ENCODE data around the gene KRTCAP3.
A peak's percentile ranks its signal among the peaks of the same experiment; 100 is the strongest.
"Not testable (repeated sequence)": the region's sequence is repeated elsewhere in the genome, so short reads cannot be mapped to it uniquely, and the experiment has no call there.

Gene KRTCAP3, protein sequence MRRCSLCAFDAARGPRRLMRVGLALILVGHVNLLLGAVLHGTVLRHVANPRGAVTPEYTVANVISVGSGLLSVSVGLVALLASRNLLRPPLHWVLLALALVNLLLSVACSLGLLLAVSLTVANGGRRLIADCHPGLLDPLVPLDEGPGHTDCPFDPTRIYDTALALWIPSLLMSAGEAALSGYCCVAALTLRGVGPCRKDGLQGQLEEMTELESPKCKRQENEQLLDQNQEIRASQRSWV

DNA sequence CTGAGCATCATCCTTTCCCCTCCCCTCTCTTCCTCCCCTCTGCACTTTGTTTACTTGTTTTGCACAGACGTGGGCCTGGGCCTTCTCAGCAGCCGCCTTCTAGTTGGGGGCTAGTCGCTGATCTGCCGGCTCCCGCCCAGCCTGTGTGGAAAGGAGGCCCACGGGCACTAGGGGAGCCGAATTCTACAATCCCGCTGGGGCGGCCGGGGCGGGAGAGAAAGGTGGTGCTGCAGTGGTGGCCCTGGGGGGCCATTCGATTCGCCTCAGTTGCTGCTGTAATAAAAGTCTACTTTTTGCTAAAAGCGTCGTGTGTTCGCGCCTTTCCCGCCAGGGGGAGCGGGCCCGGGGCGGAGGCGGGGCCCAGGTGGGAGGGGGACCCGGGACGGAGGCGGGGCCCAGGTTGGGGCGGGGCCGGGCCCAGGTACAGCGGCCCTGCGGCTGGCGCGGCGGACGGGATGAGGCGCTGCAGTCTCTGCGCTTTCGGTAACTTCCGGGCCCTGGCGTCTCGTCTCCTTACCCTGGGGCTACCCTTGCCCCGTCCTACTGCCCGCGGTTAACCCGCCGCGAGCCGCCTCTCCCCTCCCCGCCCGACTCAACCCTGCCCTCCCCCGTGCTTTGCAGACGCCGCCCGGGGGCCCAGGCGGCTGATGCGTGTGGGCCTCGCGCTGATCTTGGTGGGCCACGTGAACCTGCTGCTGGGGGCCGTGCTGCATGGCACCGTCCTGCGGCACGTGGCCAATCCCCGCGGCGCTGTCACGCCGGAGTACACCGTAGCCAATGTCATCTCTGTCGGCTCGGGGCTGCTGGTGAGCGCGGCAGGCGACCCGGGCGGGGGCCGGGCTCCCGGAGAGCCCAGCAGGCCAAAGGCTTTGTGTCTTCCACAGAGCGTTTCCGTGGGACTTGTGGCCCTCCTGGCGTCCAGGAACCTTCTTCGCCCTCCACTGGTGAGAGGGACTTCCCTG is at the start of gene KRTCAP3:
Gene KRTCAP3, plus strand, starts transcription at position 424 of the 962 bp plus-strand sequence. Its CDS starts 32 bp downstream, at position 456.
- peak; percentile 35 for DNase-seq

DNA sequence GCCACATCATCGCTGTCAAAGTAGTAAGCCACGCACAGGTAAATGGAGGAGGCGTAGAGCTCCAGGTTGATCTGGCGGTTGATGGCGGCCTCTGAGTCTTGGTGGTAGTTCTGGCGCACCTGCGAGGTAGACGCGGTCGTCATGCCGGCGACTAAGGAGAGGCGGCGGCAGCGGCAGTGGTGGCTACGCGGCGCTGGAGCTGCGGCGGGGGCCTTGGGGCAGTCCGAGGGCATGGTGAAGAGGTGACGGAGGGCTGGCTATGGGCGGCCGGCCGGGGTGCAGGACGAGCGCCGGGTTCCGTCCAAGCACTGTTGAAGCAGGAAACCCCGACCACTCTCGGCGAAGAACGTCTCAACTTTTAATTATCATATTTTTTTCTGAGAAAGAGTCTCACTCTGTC is 49.0 kb upstream of the KRTCAP3 start:
- no peak for DNase-seq

DNA sequence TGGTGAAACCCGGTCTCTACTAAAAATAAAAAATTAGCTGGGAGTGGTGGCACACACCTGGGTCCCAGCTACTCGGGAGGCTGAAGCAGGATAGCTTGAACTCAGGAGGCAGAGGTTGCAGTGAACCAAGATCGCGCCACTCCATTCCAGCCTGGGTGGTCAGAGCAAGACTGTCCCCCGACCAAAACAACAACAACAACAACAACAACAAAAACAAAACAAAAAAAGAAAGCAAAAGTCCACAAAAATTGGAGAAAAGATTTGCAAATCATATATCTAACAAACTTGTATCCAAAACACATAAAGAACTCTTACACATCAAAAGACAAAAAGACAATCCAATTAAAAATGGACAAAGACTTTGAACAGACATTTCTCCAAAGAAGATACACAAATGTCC is 43.2 kb upstream of the KRTCAP3 start:
- DNase-seq = no peak

DNA sequence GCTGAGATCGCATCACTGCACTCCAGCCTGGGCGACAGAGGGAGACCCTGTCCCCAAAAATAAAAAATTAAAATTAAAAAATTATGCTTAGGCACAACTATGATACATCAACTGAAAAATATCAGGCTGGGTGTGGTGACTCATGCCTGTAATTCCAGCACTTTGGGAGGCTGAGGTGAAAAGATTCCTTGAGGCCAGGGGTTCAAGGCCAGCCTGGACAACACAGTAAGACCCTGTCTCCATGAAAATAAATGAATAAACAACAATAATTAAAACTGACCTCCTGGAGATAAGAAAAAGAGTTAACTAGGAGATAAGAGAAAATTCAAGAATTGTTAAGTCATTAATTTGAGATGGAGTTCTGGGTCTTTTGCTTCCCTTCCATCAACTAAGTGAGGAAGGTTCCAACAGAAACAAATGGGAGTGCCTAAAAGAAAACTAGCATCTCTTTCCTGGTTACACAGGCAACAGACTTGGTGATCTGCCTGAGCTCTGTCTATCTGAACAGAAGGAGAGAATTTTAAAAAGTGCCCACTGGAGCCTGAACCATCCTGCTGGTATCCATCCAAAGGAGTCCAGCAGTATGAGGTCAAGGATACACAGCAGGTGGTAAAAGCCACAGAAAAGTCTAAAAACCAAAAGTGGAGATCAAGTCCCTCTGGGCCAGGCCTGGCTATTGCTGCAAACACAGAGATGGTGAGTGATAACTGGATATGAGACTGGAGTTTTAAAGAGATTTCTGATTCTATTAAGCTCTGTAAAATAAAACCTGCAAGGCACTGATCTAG is 41.6 kb upstream of the KRTCAP3 start:
- no peak for DNase-seq

DNA sequence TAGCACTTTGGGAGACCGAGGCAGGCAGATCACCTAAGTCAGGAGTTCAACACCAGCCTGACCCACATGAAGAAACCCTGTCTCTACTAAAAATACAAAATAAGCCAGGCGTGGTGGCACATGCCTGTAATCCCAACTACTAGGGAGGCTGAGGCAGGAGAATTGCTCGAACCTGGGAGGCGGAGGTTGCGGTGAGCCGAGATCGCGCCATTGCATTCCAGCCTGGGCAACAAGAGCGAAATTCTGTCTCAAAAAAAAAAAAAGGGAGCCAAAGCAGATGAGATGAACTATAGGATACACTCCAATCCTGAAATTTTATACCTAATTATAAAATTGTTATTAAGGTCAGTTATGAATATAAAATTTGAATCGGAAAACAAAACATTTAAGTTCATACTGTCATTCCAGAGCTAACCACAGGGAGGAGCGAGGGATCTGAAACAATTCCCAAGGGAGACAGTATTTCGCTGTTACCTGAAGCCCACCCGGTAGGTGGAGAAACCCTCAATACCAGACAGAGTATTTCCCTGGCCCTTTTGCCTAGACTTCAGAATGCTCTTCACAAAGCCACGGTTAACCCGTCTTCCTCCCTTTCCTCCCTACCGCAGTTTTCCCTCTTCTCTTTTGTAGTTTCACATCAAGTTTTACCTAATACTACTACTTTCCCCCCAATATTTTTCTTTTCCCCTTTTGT is 34.2 kb upstream of the KRTCAP3 start:
- no peak for DNase-seq

DNA sequence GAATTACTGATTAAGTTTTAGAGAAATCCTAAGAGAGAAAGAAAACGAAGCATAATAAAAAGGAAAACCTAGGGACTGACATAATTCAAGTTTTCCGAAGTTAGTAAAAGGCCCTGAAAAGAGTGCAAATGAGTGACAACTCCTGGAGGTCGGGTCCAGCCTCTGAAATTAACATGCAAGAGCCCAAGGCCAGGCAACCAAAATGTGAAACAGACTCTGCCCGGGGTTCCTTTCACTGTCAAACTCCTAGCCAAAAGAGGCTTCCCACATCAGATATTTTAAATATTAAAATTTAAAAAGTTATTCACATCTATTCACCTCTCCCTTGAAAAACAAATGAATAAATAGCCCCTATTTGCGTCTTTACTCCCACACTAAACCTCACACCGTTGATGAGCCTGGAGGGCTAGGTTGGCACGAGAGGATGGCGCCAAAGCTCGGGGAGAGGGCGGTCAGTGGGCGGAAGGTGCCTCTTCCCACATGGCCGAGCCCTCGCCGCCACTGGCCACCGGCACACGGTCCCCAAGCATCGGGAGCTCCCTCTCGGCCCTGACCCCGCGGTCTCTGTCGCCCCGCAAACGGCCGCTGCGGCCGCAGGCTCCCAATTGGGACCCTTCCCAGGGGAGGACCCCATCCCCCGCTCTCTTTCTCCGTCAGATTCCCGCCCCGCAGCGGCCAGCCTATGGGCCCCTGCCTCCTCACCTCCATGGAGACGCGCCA is 33.4 kb upstream of the KRTCAP3 start:
- DNase-seq = no peak

DNA sequence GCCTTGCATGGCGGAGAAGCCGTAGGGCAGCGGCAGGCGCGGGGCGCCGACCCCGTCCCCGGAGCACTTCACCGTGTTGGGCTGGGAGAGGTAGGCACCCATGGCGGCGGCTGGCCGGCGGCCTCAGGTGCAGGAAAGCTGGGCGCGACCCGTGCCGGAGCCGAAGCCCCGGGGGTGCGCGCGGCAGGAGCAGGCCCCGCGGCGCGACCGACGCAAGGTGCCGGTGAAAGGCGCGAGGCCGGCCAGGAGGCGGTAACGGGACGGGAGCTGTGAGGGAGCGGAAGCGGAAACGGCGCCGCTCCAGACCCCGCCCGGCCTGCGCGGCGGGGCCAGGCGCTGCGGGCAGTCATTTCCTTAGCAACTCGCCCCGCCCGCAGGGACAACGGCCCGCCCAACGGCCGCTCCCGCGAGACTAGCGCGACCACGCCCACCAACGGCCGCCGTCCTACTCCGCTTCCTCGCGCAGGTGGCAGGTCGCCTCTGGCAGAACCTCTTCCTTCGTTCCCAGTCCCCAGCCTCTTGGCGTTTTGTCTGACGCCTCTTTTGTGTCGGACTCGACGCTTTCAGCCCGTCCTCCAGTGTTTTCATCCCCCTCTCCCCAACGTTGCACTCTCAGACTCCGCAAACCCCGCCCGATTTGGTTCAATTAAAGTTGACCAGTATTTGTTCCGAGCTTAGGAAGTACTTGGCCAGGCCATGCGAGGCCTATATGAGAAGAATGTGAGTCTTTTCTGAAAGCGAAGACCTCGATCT is 32.7 kb upstream of the KRTCAP3 start, which contains the start of gene PPM1G:
Gene PPM1G, minus strand, starts transcription at position 271 of the 753 bp plus-strand sequence. Its CDS starts 169 bp downstream, at position 102.
- DNase-seq = peak; percentile 96

DNA sequence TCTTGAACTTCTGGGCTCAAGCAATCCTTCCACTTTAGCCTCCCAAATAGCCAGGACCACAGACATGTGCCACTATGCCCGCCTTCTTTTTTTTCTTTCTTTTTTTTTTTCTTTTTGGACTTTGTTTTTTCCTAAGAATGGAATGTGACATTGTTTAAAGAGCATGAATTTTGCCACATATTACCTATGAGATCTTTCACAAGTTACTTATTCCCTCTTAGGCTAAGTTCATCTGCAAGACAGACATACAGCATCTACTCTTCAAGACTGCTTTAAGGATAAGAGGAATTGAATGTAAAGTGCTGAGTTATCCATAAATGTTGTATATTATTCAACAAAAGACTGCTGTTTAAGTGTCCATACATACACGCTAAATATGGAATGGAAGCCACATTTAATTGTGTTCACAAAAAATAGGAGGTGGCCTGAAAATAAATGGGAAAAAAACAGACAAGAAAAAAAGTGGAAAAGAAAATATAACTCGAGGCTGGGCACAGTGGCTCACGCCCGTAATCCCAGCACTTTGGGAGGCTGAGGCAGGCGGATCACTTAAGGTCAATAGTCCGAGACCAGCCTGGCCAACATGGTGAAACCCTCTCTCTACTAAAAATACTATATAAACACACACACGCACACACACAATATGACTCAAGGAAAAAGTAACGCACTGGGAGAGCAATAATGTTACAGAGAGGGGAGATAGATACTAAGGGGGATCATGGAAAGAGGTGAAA is 29.6 kb upstream of the KRTCAP3 start:
- no peak for DNase-seq

DNA sequence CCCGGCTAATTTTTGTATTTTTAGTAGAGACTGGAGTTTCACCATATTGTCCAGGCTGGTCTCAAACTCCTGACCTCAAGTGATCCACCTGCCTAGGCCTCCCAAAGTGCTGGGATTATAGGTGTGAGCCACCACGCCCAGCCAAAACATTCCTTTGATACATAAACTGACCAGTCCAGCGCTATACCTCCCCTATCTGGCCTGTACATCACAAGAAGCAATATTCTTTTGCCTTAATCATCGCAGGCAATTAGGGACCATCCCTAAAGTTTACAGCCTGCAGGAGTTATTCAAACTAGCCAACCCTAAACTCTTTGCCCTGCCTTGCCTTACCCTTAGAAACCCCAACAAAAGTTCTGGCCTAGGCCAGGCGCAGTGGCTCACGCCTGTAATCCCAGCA is 26.0 kb upstream of the KRTCAP3 start:
- no peak for DNase-seq

DNA sequence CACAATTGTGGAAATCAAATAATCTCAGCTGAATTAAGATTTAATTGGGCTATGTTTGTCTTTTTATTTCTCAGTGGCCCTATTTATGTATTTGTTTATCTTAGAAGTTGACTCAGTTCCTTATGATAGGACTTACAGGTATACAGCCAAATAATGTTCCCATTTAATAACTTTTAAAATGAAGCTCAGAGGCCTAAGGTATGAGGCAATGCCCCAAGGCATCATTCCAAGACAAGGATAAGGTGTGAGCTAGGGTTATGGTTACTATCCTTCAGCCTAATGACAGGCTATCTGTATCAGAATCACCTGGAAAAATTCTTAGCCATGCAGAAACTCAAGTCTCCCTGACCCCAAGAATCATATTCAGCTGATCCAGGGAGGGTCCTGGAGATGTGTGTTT is 21.2 kb upstream of the KRTCAP3 start:
- no peak for DNase-seq

DNA sequence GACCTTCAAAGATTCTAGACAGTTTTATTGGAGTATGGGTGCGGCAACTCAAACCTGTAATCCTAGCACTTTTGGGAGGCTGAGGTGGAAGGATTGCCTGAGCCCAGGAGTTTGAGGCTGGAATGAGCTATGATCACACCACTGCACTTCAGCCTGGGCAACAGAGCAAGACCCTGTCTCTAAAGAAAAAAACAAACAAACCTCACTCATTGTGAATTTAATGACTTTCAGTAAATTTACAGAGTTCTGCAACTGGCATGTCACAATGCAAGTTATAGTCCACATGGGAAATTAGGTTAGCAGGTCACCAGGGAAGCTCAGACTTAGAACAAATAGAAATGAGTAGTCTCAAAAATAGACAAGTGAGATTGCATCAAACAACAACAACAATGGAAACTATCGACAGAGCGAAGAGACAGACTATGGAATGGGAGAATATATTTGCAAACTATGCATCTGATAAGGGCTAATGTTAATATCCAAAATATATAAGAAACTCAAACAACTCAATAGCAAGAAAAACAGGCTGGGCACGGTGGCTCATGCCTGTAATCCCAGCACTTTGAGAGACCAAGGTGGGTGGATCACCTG is 20.4 kb upstream of the KRTCAP3 start:
- DNase-seq = no peak

DNA sequence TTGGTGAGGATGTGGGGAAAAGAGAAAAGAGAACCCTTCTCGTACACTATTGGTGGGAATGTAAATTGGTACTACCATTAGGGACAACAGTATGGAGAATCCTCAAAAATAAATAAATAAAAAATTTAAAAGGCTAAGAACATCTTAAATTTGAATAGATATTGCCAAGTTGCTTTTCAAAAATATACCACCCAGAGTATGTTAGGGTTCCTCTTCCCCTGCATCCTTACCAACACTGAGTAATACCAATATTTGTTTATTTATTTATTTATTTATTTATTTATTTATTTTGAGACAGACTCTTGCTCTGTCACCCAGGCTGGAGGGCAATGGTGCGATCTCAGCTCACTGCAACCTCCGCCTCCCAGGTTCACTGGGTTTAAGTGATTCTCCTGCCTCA is 19.2 kb upstream of the KRTCAP3 start:
- no peak for DNase-seq

DNA sequence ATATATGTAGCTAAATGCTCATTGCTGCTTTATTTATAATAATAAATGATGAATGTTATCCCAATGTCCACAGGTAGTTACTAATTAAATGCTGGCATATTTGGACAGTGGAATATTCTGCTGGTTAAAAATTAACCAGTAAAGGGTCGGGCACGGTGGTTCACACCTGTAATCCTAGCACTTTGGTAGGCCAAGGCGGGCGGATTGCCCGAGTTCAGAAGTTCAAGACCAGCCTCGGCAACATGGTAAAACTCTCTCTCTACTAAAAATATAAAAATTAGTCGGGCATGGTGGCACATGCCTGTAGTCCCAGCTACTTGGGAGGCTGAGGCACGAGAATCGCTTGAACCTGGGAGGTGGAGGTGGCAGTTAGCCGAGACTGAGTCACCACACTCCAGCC is 17.1 kb upstream of the KRTCAP3 start:
- not testable (repeated sequence) for DNase-seq

DNA sequence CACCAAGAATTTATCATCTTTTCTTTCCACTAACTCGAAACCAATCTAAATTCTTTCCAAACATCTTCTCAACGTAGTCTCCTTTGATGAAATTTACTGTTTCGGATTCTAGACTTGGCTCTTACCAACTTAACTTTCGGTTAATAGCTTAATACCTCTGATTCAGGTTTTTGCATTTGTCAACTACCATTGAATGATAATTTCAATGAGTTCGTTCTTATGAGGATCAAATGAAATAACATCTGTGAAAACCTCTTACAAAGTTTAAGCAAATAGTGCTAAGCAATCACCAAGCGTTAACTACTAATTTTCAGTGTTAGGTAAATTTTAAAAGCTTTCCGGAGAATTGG is 14.3 kb upstream of the KRTCAP3 start:
- DNase-seq = no peak

DNA sequence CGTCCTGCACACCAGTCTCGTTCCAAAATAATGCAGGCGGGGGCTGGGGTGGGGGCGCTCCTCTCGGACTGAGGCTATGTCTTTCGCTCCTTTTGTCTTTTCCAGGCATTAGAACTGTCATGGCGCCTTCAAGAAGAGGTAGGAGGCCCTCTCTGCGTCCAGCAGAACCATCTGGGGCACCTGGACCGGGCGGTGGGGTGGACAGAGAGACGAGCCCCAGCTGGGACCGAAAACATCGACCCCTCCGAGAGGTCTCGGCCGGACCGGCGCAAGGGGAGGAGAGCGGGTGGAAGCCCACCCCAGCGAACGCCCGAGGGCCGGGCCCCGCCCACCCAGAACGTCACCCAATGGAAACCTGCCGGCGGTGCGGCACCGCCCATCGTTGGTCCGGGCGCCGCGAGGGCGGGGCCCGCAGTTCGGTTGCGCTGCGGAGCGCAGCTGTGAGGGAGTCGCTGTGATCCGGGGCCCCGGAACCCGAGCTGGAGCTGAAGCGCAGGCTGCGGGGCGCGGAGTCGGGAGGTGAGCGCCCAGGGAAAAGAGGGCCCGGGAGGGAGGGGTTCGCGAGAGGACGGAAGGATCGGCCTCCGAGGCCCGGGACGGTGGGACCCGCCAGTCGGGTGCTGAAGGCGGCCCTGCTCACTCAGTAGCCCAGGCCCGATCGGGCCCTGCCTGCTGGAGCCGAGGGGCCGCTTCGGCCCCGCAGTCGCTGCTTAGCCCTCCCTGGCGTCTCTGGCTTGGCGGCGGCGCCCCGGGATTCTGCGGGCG is 13.8 kb upstream of the KRTCAP3 start, which contains the start of gene NRBP1:
Gene NRBP1, plus strand, starts transcription at position 419 of the 765 bp plus-strand sequence. CDS start 4,643 bp downstream, outside the sequence.
- peak; percentile 88 for DNase-seq

DNA sequence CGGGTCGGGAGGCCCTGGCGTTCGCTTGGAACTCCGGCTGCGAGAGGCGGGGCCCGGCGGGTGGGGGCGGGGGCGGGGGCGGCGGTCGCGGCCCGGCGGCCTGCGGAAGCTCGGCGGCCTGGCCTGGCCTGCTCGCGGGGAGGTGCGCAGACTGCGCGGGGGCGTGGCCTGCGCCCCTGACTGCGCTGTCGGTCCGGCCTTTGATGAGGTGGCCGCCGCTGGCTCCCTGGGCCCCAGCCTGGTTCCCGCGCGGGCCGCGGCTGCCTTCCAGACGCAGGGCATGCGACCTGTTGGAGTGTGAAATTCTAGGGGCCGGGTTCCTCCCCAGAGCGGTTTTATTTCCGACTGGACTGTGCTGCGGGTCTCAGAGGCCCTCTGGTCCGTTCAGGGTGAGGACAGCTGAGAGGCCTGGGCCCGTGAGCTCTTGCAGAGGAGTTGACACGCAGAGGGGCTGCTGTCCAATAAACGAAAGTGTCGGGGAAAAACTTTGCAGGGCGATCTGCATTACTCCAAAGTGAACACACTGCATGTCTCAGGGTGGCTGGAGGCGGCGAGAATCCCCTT is 13.1 kb upstream of the KRTCAP3 start:
- DNase-seq = peak; percentile 65

DNA sequence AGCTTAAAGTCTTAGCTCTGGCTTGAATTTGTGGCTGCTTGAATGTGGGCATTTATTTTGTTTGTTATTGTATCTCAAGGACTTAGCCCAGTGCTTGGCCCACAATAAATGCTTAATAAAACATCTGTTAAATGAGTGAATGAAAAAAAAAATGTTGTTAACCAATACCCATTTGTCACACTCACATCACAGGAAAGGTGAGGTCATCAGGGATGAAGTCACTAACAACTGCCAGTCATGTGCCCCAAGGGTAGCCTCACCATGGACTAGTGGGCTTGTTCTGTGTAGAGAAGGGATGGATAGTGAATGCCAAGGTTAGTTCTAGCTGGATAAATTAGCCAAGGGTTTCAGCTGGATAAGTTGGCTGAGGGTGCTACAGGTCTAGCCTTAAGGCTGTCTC is 10.8 kb upstream of the KRTCAP3 start:
- DNase-seq = no peak

DNA sequence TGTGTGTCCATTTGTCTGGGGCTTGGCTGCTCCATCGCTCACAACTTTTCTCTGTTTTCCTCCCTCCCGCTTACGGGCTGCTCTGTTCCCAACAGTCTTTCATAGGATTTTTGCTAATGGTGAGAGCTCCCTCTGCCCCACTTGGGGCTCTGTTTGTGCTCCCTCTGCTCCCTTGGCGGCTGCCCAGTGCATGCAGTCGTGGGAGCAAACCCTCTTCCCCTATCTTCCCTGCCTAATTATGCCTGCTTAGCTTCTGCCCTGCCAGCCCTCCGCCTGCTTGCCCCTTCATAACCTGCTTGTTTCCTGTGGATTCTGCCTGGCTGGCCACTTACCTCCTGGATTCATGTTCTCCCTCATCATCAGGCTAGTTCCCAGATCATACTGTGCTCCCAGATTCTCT is 6.6 kb upstream of the KRTCAP3 start:
- no peak for DNase-seq

All from activated gamma-delta T cell treated with Interleukin-2 at 50 U/mL for 16 hours (primary cell).